Measurements from ENCODE around the gene AKAP17A.

The AKAP17A gene, protein sequence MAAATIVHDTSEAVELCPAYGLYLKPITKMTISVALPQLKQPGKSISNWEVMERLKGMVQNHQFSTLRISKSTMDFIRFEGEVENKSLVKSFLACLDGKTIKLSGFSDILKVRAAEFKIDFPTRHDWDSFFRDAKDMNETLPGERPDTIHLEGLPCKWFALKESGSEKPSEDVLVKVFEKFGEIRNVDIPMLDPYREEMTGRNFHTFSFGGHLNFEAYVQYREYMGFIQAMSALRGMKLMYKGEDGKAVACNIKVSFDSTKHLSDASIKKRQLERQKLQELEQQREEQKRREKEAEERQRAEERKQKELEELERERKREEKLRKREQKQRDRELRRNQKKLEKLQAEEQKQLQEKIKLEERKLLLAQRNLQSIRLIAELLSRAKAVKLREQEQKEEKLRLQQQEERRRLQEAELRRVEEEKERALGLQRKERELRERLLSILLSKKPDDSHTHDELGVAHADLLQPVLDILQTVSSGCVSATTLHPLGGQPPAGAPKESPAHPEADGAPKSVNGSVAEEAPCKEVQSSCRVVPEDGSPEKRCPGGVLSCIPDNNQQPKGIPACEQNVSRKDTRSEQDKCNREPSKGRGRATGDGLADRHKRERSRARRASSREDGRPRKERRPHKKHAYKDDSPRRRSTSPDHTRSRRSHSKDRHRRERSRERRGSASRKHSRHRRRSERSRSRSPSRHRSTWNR

GRCh38 chrX:1591102-1591862 is at the start of gene AKAP17A:
Gene AKAP17A, plus strand, starts transcription at chrX:1591604. Its CDS starts 1,859 bp downstream, at chrX:1593463.
- TF ChIP-seq CTCF (IDR thresholded peaks at IDR 0.05; ENCODE audit: insufficient read depth, low read depth, low read length, missing control alignments): no peak
- peak within 1 kb of the TSS; percentile 86 for H3K4me3 ChIP-seq (ENCODE audit: low read depth, low read length)
- DNase-seq (ENCODE audit: low read depth): peak; percentile 93

GRCh38 chrX:1542994-1543725 is 48.2 kb upstream of the AKAP17A start:
- TF ChIP-seq CTCF (IDR thresholded peaks at IDR 0.05; ENCODE audit: insufficient read depth, low read depth, low read length, missing control alignments): no peak
- no peak overlapping the region for H3K4me3 ChIP-seq (ENCODE audit: low read depth, low read length)
- no peak for DNase-seq (ENCODE audit: low read depth)

DNA sequence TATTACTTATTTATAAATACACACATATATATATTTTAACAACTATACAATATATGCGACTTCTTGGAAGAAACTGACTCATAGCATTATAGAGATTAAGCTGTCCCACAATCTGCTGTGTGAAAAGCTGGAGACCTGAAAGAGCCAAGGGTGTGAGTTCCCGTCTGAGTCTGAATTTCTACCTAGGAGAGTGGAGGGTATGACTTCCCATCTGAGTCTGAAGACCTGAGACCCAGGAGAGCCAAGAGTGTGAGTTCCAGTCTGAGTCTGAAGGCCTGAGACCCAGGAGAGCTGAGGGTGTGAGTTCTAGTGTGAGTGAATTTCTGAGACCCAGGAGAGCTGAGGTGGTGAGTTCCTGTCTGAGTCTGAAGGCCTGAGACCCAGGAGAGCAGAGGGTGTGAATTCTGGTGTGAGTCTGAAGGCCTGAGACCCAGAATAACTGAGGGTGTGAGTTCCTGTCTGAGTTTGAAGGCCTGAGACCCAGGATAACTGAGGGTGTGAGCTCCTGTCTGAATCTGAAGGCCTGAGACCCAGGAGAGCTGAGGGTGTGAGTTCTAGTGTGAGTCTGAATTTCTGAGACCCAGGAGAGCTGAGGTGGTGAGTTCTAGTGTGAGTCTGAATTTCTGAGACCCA is 45.5 kb upstream of the AKAP17A start:
- TF ChIP-seq CTCF (IDR thresholded peaks at IDR 0.05; ENCODE audit: insufficient read depth, low read depth, low read length, missing control alignments): no peak
- no peak overlapping the region for H3K4me3 ChIP-seq (ENCODE audit: low read depth, low read length)
- no peak for DNase-seq (ENCODE audit: low read depth)

GRCh38 chrX:1546691-1547251 is 44.6 kb upstream of the AKAP17A start:
- H3K4me3 ChIP-seq (ENCODE audit: low read depth, low read length): no peak overlapping the region
- no peak for TF ChIP-seq CTCF (IDR thresholded peaks at IDR 0.05; ENCODE audit: insufficient read depth, low read depth, low read length, missing control alignments)
- DNase-seq (ENCODE audit: low read depth): no peak

DNA sequence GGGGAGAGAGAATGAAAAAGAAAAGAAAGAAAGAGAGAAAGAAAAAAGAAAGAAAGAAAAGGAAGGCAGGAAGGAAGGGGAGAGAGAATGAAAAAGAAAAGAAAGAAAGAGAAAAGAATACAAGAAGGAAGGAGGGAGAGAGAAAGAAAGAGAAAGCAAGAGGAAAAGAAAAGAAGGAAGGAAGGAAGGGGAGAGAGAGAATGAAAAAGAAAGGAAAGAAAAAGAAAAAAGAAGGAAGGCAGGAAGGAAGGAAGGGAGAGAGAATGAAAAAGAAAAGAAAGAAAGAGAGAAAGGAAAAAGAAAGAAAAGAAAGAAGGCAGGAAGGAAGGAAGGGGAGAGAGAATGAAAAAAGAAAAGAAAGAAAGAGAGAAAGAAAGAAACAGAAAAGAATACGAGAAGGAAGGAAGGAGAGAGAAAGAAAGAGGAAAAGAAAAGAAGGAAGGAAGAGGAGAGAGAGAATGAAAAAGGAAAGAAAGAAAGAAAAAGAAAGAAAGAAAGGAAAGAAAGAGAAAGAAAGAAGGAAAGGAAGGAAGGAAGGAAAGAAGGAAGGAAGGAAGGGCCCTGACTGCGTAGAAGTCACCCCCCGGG is 39.4 kb upstream of the AKAP17A start:
- no peak for DNase-seq (ENCODE audit: low read depth)
- no peak for TF ChIP-seq CTCF (IDR thresholded peaks at IDR 0.05; ENCODE audit: insufficient read depth, low read depth, low read length, missing control alignments)
- no peak overlapping the region for H3K4me3 ChIP-seq (ENCODE audit: low read depth, low read length)

Data from GM12865 (cell line).